Esophagus squamous epithelium (tissue), 4 donors: ENCODE data around the gene HEG1.

ENCODE experiments used
- POLR2A ChIP-seq, 4 donors: fragments of 450-650 bp; IDR thresholded peaks; one replicate each; pipeline ENCODE4 v1.6.1; 2017; ENCODE audit warnings: antibody characterized with exemption in 4 of 4, mild to moderate bottlenecking in 4 of 4, moderate library complexity in 3 of 4
- TF ChIP-seq, protein P1 (sequence below), 6 experiments: fragments of 450-650 bp in 4 of 6; fragments of 200-600 bp in 2 of 6; sonication (generic) in 2 of 6; IDR thresholded peaks; one replicate each; pipeline ENCODE4 v1.5.1; 2016 to 2019; ENCODE audit warnings: antibody characterized with exemption in 6 of 6, mild to moderate bottlenecking in 4 of 6, moderate library complexity in 4 of 6

DNA sequence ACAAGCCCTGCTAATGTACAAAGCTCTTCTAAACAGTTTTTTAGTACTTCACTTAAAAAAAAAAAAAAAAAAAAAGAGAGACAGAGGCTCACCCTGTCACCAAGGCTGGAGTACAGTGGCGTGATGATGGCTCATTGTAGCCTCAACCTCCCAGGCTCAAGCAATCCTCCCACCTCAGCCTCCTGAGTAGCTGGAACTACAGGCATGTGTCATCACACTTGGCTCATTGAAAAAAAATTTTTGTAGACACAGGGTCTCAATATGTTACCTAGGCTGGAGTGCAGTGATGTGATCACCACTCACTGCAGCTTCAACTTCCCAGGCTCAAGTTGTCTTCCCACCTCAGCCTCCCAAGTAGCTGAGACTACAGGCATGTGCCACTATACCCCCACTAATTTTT lies 47.6 kb upstream of the HEG1 start:
- no peak for TF ChIP-seq POLR2A (IDR thresholded peaks at IDR 0.05)
- TF ChIP-seq, protein P1, sequence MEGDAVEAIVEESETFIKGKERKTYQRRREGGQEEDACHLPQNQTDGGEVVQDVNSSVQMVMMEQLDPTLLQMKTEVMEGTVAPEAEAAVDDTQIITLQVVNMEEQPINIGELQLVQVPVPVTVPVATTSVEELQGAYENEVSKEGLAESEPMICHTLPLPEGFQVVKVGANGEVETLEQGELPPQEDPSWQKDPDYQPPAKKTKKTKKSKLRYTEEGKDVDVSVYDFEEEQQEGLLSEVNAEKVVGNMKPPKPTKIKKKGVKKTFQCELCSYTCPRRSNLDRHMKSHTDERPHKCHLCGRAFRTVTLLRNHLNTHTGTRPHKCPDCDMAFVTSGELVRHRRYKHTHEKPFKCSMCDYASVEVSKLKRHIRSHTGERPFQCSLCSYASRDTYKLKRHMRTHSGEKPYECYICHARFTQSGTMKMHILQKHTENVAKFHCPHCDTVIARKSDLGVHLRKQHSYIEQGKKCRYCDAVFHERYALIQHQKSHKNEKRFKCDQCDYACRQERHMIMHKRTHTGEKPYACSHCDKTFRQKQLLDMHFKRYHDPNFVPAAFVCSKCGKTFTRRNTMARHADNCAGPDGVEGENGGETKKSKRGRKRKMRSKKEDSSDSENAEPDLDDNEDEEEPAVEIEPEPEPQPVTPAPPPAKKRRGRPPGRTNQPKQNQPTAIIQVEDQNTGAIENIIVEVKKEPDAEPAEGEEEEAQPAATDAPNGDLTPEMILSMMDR (IDR thresholded peaks at IDR 0.05), result no peak
